KMS-11 (cell line): Measurements from ENCODE around the gene ESRRB.
"Not testable (repeated sequence)": the region's sequence is repeated elsewhere in the genome, so short reads cannot be mapped to it uniquely, and the experiment has no call there.

Experiments used
- H2AFZ ChIP-seq: fragments of 200-600 bp; sonication (generic); 2 replicates; pipeline ENCODE4 v1.6.1; 2016; ENCODE audit warnings: antibody characterized with exemption, mixed run types, low read depth
- H3K27ac ChIP-seq: fragments of 200-600 bp; sonication (generic); 2 replicates; pipeline ENCODE4 v1.6.1; 2016; ENCODE audit warnings: mild to moderate bottlenecking, mixed run types
- H3K27me3 ChIP-seq: fragments of 200-600 bp; sonication (generic); 2 replicates; pipeline ENCODE4 v1.6.1; 2017; ENCODE audit warnings: mild to moderate bottlenecking, low read depth, mixed run types, moderate library complexity; ENCODE audit not compliant: insufficient read depth
- H3K36me3 ChIP-seq: fragments of 200-600 bp; sonication (generic); 2 replicates; pipeline ENCODE4 v1.6.1; 2017; ENCODE audit warnings: mild to moderate bottlenecking, mixed run types; ENCODE audit not compliant: insufficient read depth
- H3K4me1 ChIP-seq: fragments of 200-600 bp; sonication (generic); 2 replicates; pipeline ENCODE4 v1.6.1; 2016; ENCODE audit warnings: mild to moderate bottlenecking, low read depth, mixed run types; ENCODE audit not compliant: poor library complexity, severe bottlenecking
- H3K4me2 ChIP-seq: fragments of 200-600 bp; sonication (generic); 2 replicates; pipeline ENCODE4 v1.7.0; 2016; ENCODE audit warnings: mild to moderate bottlenecking, mixed run types
- H3K4me3 ChIP-seq: fragments of 200-600 bp; sonication (generic); IDR thresholded peaks from 2 replicates; pipeline ENCODE4 v1.6.1; 2017; ENCODE audit warnings: low read depth, low read length, mixed read lengths; ENCODE audit not compliant: insufficient read depth
- H3K79me2 ChIP-seq: fragments of 200-600 bp; sonication (generic); 2 replicates; pipeline ENCODE4 v1.6.1; 2016; ENCODE audit warnings: low read depth, mixed run types; ENCODE audit not compliant: insufficient read depth
- H3K9ac ChIP-seq: fragments of 200-600 bp; sonication (generic); 2 replicates; pipeline ENCODE4 v1.6.1; 2016; ENCODE audit warnings: mild to moderate bottlenecking, mixed run types
- H4K20me1 ChIP-seq: fragments of 200-600 bp; sonication (generic); 2 replicates; pipeline ENCODE4 v1.6.1; 2016; ENCODE audit warnings: mild to moderate bottlenecking, mixed run types; ENCODE audit not compliant: insufficient read depth
- TF ChIP-seq, protein P1 (sequence below): fragments of 200-600 bp; sonication (generic); conservative IDR thresholded peaks from 2 replicates; pipeline ENCODE4 v1.6.1; 2017; ENCODE audit warnings: low read depth, mild to moderate bottlenecking, antibody characterized with exemption, low read length, moderate library complexity, mixed read lengths

Gene ESRRB

DNA sequence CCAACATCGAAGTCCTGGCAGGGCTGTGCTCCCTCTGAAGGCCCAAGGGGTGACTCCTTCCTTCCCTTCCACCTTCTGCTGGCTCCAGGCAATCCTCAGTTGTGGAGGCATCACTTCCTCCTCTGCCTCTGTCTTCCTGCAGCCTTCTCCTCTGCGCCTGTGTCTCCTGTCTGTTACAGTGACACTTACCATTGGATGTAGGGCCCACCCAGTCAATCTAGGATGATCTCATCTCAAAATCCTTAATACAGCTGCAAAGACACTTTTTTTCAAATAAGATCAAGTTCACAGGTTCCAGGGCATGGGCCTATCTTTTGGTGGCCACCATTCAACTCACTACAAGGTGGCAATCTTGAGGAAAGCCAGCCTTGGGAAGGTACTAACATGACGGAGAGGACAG, 155.1 kb downstream of the ESRRB start:
- no peak overlapping the region for H3K4me3 ChIP-seq
- H2AFZ ChIP-seq, result no peak overlapping the region
- no peaks in the 10 kb centered on the region for H3K27me3 ChIP-seq
- H3K9ac ChIP-seq, result no peak overlapping the region
- no peak overlapping the region for H3K27ac ChIP-seq
- H3K36me3 ChIP-seq, result no peaks in the 10 kb centered on the region
- TF ChIP-seq, protein P1, sequence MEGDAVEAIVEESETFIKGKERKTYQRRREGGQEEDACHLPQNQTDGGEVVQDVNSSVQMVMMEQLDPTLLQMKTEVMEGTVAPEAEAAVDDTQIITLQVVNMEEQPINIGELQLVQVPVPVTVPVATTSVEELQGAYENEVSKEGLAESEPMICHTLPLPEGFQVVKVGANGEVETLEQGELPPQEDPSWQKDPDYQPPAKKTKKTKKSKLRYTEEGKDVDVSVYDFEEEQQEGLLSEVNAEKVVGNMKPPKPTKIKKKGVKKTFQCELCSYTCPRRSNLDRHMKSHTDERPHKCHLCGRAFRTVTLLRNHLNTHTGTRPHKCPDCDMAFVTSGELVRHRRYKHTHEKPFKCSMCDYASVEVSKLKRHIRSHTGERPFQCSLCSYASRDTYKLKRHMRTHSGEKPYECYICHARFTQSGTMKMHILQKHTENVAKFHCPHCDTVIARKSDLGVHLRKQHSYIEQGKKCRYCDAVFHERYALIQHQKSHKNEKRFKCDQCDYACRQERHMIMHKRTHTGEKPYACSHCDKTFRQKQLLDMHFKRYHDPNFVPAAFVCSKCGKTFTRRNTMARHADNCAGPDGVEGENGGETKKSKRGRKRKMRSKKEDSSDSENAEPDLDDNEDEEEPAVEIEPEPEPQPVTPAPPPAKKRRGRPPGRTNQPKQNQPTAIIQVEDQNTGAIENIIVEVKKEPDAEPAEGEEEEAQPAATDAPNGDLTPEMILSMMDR, result no peak
- no peak overlapping the region for H3K4me2 ChIP-seq
- no peaks in the 10 kb centered on the region for H4K20me1 ChIP-seq
- no peaks in the 10 kb centered on the region for H3K4me1 ChIP-seq
- H3K79me2 ChIP-seq, result no peaks in the 10 kb centered on the region

- Histone ChIP-seq H3K9ac (no peak overlapping the region), H3K79me2 (no peaks in the 10 kb centered on the region), H4K20me1 (no peaks in the 10 kb centered on the region), H3K27me3 (no peaks in the 10 kb centered on the region), H3K4me3 (no peak overlapping the region), H3K4me2 (no peak overlapping the region), H3K27ac (no peak overlapping the region), H2AFZ (no peak overlapping the region), H3K36me3 (no peaks in the 10 kb centered on the region), H3K4me1 (no peaks in the 10 kb centered on the region)
- TF ChIP-seq, protein P1, result no peak
Measured at GRCh38 chr14:76531821-76532318, 155.9 kb downstream of the ESRRB start.

GRCh38 chr14:76536636-76537035, 160.7 kb downstream of the ESRRB start:
- H3K36me3 ChIP-seq, H4K20me1 ChIP-seq, H3K4me3 ChIP-seq, H3K9ac ChIP-seq, H3K4me2 ChIP-seq, H3K4me1 ChIP-seq, H3K79me2 ChIP-seq, H2AFZ ChIP-seq, H3K27ac ChIP-seq, H3K27me3 ChIP-seq: not testable (repeated sequence)

DNA sequence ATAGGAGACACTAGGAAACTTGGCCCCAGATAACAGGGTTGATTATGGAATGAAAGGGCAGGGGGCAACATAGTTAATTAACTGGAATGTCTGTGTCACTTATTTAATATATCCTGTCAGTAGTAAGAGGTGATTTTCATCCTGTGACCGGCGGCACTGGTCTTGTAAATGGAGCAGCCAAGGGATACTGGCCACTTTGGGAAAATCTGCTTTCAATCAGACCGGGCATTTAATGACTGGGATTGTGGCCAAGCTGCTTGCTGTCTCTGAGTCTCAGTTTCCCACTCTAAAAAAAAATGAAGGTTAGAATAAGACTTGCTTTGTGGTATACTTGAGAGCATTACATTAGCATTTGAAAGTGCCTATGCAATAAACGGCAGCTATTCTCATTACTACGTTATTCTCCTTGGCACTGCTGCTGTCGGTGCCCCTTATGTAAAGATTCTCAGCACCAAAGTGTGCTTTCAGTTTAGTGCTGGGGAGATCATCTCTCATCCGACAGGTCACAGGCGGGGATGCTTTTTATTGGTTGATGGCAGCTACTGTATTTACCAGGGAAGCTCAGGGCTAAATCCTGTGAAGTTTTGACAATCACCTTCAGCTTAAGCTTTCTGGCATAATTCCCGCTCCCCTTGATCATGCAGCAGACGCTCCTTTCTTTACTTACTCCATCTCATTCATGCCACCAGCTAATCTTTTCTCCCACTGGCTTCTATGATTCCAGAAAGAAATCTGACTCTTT, 162.1 kb downstream of the ESRRB start:
- Histone ChIP-seq H3K9ac (no peak overlapping the region), H3K79me2 (no peaks in the 10 kb centered on the region), H3K27ac (no peak overlapping the region), H2AFZ (no peak overlapping the region), H3K4me3 (no peak overlapping the region), H3K36me3 (no peaks in the 10 kb centered on the region), H3K27me3 (no peaks in the 10 kb centered on the region), H3K4me2 (no peak overlapping the region), H4K20me1 (no peaks in the 10 kb centered on the region), H3K4me1 (no peaks in the 10 kb centered on the region)
- TF ChIP-seq, protein P1, result no peak

DNA sequence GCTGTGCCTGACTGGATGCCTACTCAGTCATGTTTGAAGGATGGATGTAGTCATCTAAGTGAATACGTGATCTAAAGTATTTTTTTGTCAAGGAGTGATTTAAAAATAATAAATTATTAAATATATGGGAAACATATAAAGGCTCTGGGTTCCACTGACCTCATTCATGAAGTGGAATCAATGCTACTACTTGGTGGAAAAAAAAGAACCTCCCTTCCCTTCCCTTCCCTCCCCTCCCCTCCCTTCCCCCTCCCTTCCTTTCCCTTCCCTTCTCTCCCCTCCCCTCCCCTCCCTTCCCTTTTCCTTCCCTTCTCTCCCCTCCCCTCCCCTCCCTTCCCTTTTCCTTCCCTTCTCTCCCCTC, 162.7 kb downstream of the ESRRB start:
- no peak overlapping the region for H3K27ac ChIP-seq
- no peak overlapping the region for H3K4me3 ChIP-seq
- TF ChIP-seq, protein P1, result no peak
- H3K79me2 ChIP-seq, result no peaks in the 10 kb centered on the region
- no peak overlapping the region for H2AFZ ChIP-seq
- no peaks in the 10 kb centered on the region for H3K36me3 ChIP-seq
- no peak overlapping the region for H3K9ac ChIP-seq
- no peaks in the 10 kb centered on the region for H4K20me1 ChIP-seq
- H3K4me1 ChIP-seq, result no peaks in the 10 kb centered on the region
- H3K27me3 ChIP-seq, result no peaks in the 10 kb centered on the region
- no peak overlapping the region for H3K4me2 ChIP-seq
